NCI-H1092 treated with DMSO at 0.1 percent for 48 hours (cell line): ENCODE data around the gene THOP1.

Experiments
- DNase-seq: peaks from one replicate; lab custom pipeline; 2025; lab: John Stamatoyannopoulos, UW

The THOP1 gene

DNA sequence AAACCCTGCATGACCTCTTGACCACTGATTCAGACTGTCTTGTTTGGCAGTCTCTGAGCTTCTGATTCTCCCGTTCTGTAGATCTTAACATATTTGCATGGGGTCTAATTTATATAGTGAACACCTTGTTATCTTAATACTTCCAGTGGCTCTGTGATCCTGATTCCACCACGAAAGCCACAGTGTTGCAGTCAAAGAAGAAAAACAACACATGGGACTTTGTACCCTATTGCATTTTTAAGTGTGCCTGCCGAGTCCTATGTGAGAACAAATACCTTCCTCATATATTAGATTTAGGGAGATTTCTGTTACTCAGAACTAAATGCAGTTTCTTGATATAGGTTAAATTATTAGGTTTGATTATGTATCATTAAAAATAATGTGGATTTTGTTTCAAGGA lies 69.5 kb downstream of the THOP1 start:
- no peak for DNase-seq

DNA sequence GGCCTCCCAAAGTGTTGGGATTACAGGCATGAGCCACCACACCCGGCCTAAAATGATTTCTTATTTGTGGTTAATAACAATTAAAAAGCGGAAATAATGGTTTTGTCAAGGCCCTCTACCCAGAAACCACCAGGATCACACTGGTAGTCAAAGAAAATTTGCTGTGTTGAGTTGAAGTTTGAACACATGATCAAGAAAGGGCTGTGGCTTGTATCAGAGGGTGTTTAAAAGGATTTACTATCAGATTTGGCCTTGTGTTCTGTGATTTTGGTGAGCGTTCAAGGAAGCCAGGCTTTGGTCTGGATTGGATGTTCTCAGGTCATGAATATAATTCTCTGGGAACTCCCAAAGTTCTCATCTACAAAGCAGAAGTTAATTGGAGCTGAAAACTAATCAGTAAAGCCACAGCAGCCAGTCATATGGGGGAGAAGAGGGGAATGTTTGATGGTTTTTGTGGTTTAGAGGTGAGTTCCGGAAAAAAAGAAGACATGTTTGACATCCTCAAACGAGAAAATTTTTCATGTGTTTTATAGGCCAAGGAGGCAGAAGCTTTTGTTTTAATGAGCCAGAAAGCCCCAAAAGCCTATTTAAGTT lies 71.3 kb downstream of the THOP1 start:
- no peak for DNase-seq

DNA sequence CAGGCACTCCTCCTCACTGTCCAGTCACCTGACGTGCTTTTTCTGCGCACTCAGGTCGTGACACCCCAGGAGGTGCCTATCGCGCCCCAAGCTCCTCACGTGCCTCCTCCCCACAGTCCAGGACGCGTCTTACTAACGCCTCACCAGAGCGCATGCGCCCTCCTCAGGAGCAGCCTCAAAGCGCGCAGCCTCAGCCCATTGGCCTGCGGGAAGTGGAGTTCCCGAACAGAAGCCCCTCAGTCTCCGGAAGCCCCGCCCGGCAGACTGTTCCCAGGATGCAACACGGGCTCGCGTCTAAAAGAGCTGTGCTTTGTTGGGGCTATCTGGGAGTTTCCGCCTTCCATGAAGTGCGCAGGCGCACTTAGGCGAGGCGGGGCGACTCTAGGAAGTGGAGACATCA lies 73.6 kb downstream of the THOP1 start:
- DNase-seq = no peak

DNA sequence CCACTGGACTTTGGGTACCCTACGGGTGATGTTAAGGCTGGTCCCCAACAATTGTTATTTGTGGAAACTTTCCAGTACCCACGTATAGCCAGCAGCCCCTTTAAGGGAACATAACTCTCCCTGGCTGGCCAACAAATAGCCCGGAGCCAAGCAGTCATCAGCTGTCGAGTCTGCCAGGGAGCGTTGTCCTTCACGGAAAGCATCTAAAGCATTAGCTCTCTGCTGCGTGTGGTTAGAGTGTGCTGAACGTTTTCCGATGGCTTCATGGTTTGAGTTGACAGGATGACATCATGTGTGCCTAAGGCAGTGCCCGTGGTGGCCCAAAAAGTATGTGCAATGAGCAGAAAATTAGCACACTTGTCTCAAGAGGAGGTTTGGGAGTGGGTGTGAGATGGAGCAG lies 78.5 kb downstream of the THOP1 start:
- no peak for DNase-seq
